NT2/D1 (cell line): ENCODE measurements around the gene MALL.

Experiments
- DNase-seq: peaks from one replicate; pipeline ENCODE4 v3.0.0-alpha.2; 2011; ENCODE audit warnings: low read depth, low spot score
- H3K27me3 ChIP-seq: 2 replicates; pipeline ENCODE4 v1.6.0; 2011; ENCODE audit warnings: mild to moderate bottlenecking; ENCODE audit not compliant: insufficient read length, insufficient read depth
- H3K36me3 ChIP-seq: 2 replicates; pipeline ENCODE4 v1.6.1; 2011; ENCODE audit warnings: mild to moderate bottlenecking, low read length, mixed read lengths; ENCODE audit not compliant: insufficient read depth, insufficient read length
- H3K4me1 ChIP-seq: 2 replicates; pipeline ENCODE4 v1.5.1; 2011; ENCODE audit not compliant: insufficient read depth, insufficient read length
- H3K4me3 ChIP-seq: 2 replicates; pipeline ENCODE4 v1.5.1; 2011; ENCODE audit warnings: low read depth; ENCODE audit not compliant: insufficient read length
- H3K9ac ChIP-seq: 2 replicates; pipeline ENCODE4 v1.6.0; 2011; ENCODE audit warnings: low read depth; ENCODE audit not compliant: insufficient read length
- H3K9me3 ChIP-seq: 2 replicates; pipeline ENCODE4 v1.5.1; 2011; ENCODE audit warnings: mild to moderate bottlenecking, low read length; ENCODE audit not compliant: insufficient read depth
- SUZ12 ChIP-seq: IDR thresholded peaks from 2 replicates; pipeline ENCODE4 v1.6.1; 2011; ENCODE audit not compliant: insufficient read length, insufficient read depth; ENCODE audit errors: extremely low read depth
- YY1 ChIP-seq: IDR thresholded peaks from 2 replicates; pipeline ENCODE4 v1.6.1; 2011; ENCODE audit not compliant: insufficient read length, insufficient read depth
- ZNF274 ChIP-seq: IDR thresholded peaks from 2 replicates; pipeline ENCODE4 v1.6.1; 2011; ENCODE audit warnings: mild to moderate bottlenecking, low read depth, low read length

Gene MALL

DNA sequence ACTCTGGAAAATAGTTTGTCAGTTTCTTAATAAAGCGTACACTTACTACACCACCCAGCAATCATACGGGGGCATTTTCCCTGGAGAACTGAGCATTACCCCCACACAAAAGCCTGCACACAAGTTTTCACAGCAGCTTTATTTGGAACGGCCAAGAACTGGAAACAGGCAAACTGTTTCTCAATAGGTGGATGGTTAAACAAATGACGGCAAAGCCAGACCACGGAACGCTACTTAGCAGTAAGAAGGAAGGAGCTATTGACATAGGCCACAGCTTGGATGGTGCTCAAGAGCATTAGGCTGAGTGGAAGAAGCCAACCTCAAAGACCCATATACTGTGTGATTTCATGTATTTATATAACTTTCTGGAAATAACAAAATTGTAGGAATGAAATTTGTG, 9.0 kb downstream of the MALL start:
- DNase-seq: no peak
- H3K4me1 ChIP-seq: no peaks in the 10 kb centered on the region
- H3K9me3 ChIP-seq: peaks cover 14% of the 10 kb centered on the region
- TF ChIP-seq ZNF274: no peak
- no peak for TF ChIP-seq SUZ12
- TF ChIP-seq YY1: no peak
- H3K9ac ChIP-seq: no peak overlapping the region
- H3K4me3 ChIP-seq: no peak overlapping the region
- H3K27me3 ChIP-seq: no peaks in the 10 kb centered on the region
- H3K36me3 ChIP-seq: no peaks in the 10 kb centered on the region

DNA sequence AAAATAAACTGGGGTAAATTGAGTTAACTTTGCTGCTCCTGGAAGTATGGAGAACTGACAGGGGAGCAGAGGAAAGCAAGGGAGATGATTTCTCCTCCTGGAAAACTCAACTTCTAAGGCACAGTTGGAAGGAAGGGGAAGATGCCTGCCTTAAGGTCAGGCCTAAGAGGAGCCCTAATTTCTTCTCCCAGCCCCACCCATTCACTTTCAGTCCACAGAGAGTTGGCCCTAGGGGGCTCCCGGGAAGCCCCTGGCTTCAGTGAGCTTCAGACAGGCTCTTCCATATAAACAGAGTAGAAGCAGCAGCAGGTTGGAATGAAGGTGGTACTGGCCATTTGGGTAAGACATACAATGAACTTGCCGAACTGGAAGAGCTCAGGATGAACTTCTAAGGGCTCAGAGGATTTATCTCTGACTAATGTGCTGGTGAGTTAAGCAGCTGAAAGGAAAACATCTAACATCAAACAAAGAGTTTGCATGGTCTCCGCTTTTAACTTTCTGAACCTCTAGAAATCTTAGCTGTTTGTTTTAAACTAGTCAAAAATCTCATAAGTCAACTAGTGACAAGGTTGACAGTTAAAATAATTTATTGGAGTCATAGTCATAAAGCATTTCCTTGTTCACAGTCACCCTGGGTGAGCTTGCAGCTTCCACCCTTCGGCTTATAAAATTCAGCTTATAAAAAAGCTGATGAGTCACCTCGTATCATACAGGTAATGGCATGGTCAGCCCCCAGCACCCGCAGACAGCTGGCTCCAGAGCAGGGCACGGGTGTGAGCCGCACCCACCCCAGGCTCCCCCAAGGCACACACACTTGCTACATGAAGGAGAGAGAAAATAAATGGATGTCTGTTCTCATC, 9.8 kb downstream of the MALL start:
- Histone ChIP-seq H3K4me3 (no peak overlapping the region), H3K27me3 (no peaks in the 10 kb centered on the region), H3K9ac (no peak overlapping the region), H3K9me3 (peaks cover 14% of the 10 kb centered on the region), H3K4me1 (peaks cover 5% of the 10 kb centered on the region), H3K36me3 (no peaks in the 10 kb centered on the region)
- no peak for DNase-seq
- TF ChIP-seq ZNF274 (no peak), SUZ12 (no peak), YY1 (no peak)

DNA sequence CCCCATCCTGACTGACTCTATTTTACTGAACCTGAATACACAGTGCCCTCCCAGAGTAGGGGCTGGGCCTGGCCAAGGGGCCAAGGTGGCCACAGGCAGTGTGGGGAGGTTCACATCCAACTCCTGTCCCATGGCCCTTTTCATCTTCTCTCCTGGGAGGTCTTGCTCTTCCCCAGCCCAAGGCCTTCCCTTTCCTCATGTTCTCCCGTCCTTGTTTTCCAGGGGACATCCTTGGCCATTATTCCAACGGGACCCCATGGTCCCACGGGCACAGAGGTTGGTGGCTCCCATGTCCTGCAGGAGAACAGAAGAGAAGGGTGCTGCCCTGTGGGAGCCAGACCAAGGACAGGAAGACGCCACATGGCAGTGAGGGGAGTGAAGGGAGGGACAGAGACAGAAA, 10.4 kb downstream of the MALL start:
- peaks cover 5% of the 10 kb centered on the region for H3K4me1 ChIP-seq
- peaks cover 14% of the 10 kb centered on the region for H3K9me3 ChIP-seq
- DNase-seq: no peak
- no peaks in the 10 kb centered on the region for H3K27me3 ChIP-seq
- no peak overlapping the region for H3K4me3 ChIP-seq
- no peak overlapping the region for H3K9ac ChIP-seq
- TF ChIP-seq ZNF274: no peak
- no peak for TF ChIP-seq SUZ12
- TF ChIP-seq YY1: no peak
- H3K36me3 ChIP-seq: no peaks in the 10 kb centered on the region

DNA sequence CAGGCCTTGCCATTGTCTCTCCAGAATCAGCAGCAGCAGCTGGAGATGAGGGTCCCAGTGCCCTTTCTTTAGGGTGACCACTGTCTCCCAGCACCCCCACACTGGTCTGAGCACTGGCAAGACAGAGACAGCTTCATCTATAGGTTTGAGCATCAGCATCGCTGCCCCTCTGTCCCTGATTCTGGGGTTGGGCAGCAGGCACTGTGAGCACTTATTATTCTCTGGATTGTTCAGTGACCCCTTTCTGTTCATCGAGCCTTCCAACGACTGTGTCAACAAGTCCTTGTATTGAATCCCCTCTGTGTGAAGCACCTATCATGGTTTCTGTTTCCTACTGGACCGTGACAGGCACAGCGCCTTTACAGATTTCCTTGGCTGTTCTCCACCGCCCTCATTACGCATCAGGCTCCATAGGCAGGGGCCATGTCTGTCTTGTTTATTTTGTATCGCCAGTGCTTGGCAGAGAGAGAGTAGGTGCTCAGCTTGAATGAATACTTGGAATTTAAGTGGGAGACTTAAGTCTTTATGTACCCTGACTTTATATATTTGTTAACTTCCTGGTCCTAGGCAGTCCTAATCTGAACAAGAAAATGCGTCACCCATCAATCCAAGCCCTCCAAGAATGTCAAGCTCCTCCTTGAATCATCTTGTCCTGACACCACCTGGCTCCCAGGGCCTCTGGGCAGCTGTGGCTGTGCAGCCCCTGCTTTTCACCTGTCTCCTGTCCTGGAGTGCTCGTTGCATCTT, 11.4 kb downstream of the MALL start:
- Histone ChIP-seq H3K4me3 (no peak overlapping the region), H3K9me3 (peaks cover 14% of the 10 kb centered on the region), H3K27me3 (no peaks in the 10 kb centered on the region), H3K9ac (no peak overlapping the region), H3K36me3 (no peaks in the 10 kb centered on the region), H3K4me1 (peaks cover 5% of the 10 kb centered on the region)
- no peak for DNase-seq
- TF ChIP-seq YY1 (no peak), SUZ12 (no peak), ZNF274 (no peak)

DNA sequence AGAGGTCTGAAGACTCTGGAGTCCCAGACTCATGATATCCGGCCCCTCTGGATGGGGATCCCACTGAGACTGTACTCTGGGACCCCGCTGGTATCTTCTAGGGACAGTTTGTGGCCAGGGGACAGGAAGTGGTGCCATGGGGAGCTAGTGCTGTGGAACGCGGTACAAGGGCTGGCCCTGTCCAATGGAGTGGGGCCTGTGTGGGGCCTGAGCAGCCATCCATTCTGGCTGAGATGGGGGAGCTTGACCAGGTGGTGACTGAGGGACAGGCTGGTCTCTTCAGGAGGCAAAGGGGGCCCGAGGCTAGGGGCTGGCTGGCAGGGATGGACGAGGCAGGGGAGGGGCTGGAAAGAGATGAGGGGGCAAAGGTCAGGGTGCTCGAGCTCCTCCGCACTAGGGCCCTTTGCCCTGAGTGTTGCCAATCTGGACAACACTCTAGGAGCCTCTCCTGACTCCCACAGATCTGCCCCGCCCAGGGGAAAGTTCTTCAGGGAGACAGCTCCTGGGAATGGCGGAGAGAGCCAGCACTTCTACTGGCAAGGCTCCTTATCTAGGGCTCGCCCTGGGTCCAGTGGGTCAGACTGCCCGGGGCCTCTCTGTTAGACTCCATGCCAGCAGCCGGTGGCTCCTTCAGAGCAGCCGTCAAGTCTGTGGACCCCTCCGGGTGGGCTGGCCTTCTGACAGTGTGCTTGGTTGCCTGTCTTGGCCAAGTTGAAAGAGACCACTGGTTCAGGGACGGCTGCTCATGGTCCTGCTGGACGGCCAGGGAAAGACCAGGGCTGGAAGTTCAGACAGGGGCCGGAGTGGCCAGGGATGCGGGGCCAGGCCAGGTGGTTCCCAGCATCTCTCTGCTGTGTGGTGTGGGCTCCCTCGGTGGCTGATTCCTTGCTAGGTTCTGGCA, 12.3 kb downstream of the MALL start:
- no peak overlapping the region for H3K9ac ChIP-seq

DNA sequence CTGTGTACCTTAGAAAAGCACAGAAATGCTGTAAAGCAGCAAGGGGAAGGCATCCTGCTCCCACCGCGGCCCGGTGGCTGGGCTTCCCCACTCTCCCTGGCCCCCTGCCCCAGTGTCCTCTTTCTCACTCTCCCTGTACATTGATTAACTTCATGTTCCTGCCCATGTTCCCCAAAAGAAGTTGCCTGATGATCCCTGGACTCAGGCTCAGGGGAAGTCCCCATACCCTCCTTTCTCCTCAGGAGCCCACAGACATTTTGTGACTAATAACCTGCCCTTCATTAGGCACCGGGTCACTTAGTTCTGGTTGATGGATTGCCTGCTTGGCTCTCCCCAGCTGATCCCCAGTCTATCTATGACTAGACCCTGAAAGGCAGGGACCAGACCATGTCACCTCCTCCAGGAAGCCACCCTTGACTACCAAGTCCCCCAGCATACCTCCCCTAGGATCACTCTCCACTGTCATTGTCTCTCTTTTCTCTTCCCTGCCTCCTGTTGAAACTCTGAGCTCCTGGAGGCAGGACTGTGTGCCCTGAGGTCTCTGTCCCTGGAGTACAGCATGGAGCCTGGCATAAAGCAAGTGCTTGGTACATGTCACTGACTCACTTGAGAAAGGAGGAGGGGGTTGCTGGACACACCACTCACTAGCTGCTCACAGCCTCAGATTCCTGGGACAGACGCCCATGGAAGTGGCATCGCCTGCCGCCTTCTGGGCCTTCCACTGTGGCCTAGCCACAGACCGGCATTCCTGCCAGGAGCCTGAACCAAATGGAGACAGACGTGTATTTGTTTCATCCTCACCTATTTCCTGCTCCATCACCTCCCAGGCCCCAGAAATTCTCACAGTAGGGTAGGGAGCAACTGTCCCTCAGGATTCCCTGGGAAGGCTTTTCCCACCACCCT, 13.5 kb downstream of the MALL start:
- no peak for DNase-seq
- Histone ChIP-seq H3K36me3 (no peaks in the 10 kb centered on the region), H3K4me1 (peaks cover 5% of the 10 kb centered on the region), H3K9me3 (peaks cover 8% of the 10 kb centered on the region; the same call in 1 of the 2 replicates), H3K4me3 (no peak overlapping the region), H3K27me3 (no peaks in the 10 kb centered on the region), H3K9ac (no peak overlapping the region)
- TF ChIP-seq YY1 (no peak), SUZ12 (no peak), ZNF274 (no peak)

More for the DNA sequence above, 12.3 kb downstream of the MALL start:
- no peak overlapping the region for H3K4me3 ChIP-seq
- no peak for DNase-seq
- H3K27me3 ChIP-seq: no peaks in the 10 kb centered on the region
- H3K36me3 ChIP-seq: no peaks in the 10 kb centered on the region
- H3K4me1 ChIP-seq: peaks cover 5% of the 10 kb centered on the region
- TF ChIP-seq ZNF274 (no peak), YY1 (no peak), SUZ12 (no peak)
- peaks cover 10% of the 10 kb centered on the region for H3K9me3 ChIP-seq
